GOT3 (cell line): Measurements from ENCODE around the gene SF3B1.
"Not testable (repeated sequence)": the region's sequence is repeated elsewhere in the genome, so short reads cannot be mapped to it uniquely, and the experiment has no call there.

ENCODE experiments used
- DNase-seq: peaks from one replicate; lab custom pipeline; 2025; ENCODE audit warnings: mixed read lengths; lab: John Stamatoyannopoulos, UW

The SF3B1 gene

DNA sequence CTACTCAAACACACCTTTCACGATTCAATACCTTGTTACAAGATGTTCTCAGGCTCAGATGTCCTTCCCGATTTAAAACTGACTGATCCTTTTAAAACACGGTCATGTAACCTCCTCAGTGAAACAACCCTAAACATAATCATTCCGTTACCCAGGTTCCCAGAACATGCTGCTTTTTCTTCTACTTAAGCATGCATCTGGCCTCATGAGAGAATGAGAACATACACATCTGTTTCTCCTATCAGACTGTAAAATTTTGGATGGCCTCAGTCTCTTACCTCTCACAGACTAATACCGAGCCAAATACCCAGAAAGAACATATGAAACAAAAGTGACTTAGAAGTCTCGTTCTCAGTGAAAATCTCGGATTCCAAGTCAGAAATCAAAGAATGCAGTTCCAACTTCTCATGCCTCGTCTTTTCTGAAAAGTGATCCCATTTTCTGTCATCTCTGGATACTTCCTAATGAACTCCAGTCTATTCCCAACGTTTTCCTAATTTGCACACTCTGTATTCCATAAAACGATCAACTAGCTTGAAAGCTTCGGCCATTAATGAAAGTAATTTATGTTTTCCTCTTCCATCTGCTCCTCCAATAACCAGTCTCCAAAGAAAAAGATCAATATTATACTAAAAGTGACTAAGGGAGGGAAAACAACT, 919 bp downstream of the SF3B1 start:
- DNase-seq = no peak

DNA sequence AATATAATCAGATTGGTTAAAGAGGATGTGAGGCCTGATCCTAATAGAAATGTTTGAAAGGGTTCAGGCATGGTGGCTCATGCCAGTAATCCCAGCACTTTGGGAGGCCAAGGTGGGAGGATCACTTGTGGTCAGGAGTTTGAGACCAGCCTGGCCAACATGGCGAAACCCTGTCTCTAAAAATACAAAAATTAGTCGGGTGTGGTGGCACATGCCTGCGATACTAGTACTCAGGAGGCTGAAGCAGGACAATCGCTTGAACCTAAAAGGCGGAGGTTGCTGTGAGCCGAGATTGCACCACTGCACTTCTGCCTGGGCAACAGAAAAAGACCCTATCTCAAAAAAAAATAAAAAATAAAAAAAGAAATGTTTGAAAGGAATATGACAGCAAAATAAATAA, 2.3 kb downstream of the SF3B1 start:
- DNase-seq = not testable (repeated sequence)

DNA sequence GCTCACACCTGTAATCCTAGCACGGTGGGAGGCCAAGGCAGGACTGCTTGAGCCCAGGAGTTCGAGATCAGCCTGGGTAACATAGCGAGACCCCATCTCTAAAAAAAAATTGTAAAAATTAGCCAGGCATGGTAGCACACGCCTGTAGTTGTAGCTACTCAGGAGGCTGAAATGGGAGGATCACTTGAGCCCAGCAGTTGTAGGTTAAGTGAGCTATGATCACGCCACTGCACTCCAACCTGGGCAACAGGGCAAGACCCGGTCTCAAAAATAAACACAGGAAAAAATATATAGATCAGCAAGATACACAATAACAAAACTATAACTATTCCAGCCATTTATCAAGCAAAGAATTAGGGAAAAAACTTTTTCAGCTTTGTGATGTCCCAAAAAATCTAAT, 3.0 kb downstream of the SF3B1 start:
- no peak for DNase-seq

DNA sequence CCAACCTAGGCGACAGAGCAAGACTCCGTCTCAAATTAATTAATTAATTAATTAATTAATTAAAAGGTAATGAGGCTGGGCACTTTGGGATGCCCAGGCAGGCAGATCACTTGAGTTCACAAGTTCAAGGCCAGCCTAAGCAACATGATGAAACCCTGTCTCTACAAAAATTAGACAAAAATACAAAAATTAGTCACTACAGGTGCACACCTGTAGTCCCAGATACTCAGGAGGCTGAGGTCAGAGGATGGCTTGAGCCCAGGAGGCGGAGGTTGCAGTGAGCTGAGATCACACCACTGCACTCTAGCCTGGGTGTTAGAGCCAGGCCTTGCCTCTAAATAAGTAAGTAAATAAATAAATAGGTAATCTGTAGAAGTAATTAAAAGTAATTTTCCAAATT, 6.8 kb downstream of the SF3B1 start:
- no peak for DNase-seq

DNA sequence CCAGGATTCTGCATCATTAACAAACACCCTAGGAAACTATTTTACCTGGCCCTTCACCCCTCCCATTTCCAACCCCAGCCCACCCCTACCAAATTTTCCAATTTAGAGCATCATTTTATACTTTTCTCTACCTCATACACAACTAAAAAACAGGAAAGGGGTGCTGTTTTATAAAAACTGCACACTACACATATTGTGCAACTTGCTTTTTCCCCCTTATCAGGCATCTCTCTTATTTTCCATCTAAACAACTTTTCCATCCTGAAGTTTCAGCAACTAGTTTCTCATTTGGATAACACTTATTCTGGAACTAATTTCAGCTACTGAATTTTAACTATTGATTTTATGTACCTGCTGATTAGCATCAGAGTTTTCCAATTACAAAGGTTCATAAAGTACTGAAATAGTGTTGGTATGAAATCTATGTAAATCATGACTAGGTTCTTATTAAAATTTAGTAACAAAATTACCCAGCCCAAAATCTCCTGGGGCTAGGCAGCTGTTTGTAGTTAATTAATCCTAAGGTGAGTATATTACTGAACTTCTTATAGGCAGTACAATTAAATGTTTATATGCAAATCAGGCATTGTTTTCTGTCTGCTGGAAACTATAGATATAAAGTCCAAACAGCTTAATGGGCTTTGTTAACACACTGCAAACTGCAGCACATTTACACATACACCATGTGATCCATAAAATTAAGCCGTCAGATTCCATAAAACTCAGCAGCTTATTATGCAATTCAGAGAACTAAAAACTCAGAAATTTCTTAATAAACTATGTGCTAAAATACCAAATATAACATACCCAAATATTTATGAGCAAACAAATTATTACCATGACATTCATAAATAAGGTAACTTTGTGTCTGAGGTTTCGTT, 7.9 kb downstream of the SF3B1 start:
- DNase-seq = no peak

DNA sequence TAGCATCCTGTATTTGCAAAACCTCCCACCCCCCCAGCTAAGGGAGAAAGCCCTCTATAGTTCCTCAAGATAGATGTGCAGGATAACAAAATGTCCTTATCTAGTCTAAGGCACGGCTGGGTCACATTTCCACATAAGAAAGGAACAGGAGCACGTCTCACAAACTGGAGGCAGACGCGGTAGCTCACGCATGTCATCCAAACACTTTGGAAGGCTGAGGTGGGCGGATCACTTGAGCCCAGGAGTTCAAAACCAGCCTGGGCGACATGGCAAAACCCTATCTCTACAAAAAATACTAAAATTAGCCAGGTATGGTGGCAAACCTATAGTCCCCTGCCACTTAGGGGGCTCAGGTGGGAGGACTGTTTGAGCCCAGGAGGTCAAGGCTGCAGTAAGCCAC, 9.3 kb downstream of the SF3B1 start:
- DNase-seq = no peak

DNA sequence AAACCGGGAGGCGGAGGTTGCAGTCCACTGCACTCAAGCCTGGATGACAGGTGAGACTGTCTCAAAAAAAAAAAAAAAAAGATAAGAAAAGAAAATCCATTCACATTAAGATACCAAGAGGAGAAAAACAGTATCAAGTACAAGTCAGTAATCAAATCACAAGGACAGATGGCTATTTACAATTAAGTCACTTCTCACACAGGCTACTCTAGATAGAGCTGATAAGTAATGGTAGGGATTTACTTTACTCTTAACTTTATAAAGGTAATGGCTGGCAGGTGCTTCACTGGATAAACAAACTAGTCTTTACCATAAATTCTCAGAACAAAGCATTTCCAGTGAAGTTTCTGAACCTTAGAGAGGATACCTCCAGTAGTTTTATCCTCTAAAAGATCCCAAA, 11.5 kb downstream of the SF3B1 start:
- DNase-seq = no peak

DNA sequence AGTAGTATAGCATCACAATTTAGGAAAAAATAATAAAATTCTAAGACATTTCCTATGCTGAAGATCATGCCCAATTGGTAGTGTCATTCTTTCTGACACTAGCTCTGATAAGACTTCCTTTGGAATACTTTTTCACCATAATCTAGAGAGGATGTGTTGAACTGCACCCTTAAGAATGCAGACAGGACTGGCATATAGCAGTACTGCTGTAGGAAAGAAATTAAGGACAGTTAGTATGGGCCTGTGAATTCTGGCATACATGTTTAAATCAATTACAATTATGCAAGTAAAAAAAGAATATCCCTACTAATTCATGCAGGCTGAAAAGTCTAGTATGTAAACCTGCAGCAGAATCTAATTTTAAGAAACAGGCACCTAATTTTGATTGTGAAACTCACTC, 15.4 kb downstream of the SF3B1 start:
- DNase-seq = no peak

DNA sequence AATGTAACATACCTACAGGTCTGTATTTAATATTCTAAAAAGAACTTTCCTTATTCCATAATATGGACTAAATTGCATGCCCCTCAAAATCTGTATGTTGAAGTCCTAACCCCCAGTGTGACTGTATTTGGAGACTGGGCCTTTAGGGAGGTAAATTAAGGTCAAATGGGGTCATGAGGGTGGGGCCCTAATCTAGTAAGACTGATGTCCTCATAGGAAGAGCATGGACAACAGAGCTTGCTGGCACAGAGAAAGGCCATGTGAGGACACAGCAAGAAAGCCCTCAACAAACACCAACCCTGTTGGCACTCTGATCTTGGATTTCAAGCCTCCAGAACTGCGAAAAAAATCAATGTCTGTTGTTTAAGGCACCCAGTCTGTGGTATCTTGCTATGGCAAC, 18.6 kb downstream of the SF3B1 start:
- no peak for DNase-seq

DNA sequence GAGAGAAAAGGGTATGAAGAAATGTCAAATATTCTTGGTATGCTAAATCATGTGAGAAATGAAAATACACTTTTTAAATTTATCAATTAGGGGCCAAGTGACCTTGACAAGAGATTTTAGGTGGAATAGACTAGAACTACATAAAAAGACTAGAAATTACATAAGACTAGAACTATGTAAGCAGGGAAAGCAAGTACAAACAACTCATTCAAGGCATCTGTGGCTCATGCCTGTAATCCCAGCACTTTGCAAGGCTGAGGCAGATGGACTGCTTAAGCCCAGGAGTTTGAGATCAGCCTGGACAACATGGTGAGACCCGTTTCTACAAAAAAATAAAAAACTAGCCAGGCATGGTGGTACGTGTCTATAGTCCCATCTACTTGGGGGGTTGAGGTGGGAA, 20.3 kb downstream of the SF3B1 start:
- DNase-seq = no peak

DNA sequence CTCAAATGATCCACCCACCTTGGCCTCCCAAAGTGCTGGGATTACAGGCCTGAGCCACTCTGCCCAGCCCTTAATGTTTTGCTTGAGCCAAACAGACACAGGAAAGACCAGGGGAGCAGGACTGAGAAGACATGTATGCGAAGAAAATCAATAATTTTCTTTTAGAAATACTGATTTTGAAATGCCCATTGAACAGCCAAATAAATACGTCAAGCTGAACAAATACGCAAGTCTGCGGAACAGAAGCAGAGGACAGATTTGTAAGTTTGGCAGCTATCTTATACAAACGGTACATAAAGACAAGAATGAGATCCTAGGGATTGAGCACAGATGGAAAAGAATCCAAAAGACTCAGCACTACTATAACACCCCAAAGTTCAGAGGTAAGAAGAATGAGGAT, 20.8 kb downstream of the SF3B1 start:
- no peak for DNase-seq

DNA sequence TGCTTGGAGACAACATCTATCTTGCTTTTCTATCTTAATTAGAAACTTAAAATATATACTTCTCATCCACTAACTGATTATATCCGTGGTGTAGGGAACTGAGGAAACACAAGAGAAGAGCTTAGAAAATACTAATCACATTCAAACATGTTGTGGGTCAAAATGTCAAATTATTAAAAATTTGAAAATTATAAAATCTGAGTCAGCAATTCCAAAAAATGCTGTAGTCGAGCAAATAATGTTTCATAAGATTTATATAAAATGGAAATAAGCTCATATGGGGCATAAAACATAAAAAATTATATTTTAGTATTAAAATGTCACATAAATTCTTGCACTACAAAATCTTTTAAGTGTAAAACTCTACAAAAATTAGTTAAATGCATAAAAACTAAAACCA, 29.2 kb downstream of the SF3B1 start:
- no peak for DNase-seq

DNA sequence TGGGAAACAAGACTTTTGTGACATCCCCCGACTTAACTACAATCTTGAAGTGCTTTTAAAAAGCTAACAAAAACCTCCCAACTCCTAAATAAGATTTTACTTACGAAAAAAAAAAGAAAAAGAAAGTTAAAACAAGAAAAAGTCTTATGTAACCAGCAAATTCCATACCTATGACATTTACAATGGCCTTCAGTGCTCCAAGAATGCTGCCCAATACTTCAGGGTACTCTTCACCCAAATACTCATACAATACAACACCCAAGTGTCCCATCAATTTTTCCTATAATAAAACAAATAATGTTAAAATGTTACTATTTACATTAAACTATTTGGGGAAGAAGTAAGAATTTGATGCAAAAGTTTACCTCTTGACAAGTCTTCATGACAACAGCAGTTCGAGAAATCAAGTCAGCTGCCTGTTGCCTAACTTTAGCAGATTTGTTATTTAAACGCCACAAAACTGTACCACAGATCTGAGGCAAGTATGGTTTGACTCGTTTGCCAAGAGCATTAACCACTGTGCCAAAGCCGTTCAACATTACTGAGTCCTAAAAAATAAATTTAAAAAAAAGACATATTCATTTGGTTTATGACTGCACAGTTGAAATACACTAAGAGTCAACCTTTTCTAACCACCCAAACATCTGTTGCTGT, 34.8 kb downstream of the SF3B1 start:
- DNase-seq = no peak

DNA sequence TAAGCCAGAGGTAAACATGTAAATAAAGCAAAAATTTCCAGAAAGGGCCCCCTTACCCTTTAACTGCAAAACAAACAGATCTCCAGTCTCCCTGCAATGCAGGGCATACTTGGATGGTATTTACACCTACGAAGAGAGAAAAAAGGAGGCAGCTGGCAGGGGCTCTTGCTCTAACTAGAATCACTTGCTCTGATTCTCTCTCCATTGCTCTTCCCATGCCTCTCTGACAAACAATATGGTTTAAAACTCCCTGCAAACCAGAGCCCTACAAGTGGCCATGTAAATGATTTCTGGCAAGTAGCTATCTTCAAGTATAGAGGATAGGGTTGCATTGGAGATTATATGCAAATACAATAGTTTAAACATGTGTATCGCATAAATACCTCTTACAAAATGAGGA, 35.9 kb downstream of the SF3B1 start:
- DNase-seq = no peak

DNA sequence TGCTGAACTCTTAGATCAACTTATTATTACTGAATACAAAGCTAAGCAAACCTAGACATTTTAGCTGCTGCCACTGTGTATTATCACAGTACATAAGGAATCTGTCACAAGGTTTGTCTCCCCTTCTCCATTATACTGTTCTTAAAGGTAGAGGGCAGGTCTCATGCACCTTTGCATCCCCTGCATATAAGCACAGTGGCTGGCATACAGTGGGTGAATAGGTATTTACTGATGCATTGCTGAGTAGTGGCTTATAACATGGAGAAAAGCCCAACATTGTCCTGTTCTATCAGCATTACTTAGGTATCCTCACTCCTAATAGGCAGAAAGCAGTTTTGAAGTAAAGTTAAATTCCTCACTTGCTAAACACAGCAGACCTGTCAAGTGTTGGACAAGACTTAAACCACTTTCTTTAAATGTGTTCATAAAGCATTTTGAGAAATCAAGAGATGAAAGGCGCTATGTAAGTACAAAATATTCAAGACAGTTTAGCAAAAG, 43.6 kb downstream of the SF3B1 start:
- no peak for DNase-seq

DNA sequence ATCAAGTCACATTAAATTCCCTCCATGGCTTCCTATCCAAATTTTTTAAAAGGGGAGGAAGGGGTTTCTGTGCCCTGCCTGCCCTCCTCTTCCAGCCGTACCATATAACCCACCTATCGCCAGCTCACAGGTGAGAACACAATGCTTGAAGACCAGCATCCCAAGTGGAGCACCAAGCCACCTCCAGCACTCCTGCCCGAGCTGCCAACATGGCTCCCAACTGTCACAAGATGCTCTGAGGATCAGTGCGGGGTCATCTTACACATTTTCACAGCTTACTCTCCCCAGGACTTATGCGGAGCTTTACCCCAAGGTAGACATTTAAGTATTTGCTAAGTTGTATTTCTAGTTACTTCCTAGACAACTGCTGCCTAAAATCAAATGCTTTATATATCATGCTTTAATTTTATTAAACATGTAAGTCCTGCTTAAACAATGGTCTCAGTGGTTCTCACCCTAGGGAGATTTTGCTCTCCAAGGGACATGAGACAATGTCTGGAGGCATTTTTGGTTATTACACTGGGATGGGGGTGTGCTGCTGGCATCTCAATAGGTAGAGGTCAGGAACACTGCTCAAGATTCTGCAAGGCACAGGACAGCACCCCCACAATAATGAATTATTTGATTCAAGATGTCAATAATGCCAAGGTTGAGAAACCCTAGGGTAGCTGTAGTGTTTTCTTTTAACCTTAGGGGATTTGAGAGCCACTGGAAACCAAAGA, 45.8 kb downstream of the SF3B1 start:
- no peak for DNase-seq

DNA sequence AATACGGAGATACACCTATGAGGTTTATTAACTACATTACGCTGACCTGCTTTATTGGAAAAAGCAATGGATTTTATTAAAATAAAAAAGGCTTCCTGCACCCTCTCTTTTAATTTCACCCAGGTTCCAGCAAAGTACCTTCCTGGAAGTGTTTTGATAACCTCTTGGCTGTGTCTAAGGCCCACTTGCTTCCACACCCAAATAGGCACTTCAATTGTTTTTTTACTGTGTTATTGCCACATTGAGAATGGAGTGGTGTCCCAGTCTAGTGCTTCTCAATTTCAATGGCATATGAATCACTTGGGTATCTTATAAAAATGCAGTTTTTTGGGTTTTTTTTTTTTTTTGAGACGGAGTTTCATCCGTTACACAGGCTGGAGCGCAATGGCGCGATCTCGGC, 47.6 kb downstream of the SF3B1 start:
- DNase-seq = no peak

DNA sequence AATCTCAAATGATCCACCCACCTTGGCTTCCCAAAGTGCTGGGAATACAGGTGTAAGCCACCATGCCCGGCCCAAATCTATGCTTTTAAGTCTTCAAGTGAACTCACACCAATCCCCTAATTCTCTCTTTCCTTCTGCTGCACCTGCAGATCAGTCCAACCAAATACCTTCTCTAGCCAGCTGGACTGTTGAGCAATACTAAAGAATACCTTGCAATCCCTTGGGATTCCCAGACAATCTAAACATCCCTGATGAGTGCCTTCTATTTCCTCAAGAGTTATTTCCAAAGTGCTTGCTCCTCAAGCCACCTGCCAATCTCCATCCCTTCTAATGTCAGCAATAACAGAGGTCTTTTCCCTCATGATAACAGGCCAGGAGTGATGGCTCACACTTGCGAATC, 48.6 kb downstream of the SF3B1 start:
- DNase-seq = no peak

DNA sequence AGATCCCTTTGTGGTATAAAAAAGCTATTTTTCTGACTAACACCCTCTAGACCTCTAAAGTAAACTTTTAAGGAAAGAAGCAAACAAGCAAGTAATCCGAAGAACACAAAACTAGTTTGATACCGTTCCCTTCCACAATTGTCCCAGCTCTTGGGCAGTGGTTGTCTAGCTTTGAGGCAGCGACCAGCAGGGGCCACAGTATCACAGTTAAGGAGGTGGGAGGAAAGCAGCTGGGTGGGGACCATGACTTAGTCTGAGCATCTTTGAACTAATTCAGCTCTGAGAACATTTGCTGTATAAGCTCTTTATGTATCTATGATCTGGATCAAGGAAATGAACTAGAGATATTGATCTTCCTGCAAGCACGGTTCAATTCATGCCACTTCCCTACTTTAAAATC, 51.0 kb downstream of the SF3B1 start:
- DNase-seq = no peak

DNA sequence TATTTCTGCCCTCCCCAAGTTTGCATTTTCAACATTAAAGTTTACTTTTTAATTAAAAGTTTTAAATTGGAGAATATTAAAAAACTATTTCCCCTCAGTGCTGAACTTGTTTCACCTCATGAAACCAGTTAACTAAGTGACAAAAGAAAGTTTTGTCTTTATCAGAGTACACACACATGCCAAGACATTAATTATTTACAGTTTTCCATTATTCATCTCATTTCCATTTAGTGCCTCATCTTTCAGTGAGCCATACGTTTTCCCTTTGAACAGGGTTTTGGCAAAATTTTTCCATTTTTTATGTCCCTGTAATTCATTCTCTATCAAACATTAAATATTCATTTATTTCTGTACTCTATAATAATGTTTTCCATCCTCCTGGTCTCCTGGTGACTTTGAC, 53.2 kb downstream of the SF3B1 start:
- DNase-seq = no peak

DNA sequence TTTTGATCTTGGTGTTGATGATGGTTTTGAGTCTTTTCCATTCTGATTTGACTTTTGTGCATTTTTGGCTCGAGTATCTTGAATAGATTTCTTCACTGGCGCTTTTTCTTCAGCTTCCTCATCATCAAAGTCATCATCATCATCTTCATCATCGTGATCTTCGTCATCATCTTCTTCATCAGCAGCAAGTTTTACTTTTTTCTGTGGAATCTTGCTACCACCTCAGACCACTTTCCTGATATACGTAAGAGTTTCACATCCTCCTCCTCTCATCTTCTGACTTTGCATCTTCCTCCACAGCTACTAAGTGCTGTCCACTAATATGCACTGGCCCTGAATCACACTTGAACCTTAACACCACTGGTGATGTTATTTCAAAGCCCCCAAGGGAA, 54.9 kb downstream of the SF3B1 start:
- DNase-seq = not testable (repeated sequence)

DNA sequence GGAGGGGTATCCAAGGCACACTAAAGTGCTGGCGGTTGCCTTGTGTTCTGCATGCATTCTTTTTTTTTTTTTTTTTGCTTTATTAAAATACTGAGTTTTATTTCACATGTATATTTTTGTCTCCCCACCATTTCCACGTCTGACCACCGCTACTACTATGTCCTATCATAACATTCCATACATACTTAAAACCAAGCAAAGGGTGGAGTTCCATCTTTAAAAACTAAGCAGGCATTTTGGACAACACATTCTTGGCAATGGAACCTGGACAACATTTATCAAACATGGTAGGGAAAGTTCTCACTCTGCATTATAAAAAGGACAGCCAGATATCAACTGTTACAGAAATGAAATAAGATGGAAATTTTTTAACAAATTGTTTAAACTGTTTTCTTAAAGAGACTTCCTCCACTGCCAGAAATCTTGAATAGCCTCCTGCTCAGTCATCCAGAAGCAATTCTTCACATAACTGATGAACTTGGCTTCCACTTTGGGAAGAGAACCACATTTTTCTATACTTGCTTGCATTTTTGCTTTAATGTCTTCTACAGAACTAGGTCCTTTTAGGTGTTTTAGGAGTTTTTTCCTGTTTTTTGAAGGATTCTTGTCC, 55.4 kb downstream of the SF3B1 start:
- not testable (repeated sequence) for DNase-seq
